GM19452 (cell line): Measurements from ENCODE around the gene TTC39B.
"Not testable (repeated sequence)": the region's sequence is repeated elsewhere in the genome, so short reads cannot be mapped to it uniquely, and the experiment has no call there.

Source experiments
- ATAC-seq: cut with Tn5 transposase; IDR thresholded peaks from one replicate; pipeline ENCODE4 v1.9.1; 2021; ENCODE audit not compliant: unreplicated experiment

TTC39B gene

DNA sequence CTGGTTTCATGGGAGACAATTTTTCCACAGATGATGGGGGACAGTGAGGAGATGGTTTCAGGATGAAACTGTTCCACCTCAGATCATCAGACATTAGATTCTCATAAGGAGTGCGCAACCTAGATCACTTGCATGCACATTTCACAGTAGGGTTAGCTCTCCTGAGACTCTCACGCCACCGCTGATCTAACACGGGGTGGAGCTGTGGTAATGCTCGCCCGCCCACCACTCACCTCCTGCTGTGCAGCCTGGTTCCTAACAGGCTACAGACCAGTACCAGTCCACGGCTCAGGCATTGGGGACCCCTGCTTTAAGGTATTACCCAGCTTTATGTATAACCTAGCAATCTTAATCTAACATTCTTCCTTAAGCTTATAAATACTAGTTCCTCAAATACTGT, 35.6 kb downstream of the TTC39B start:
- ATAC-seq = no peak

DNA sequence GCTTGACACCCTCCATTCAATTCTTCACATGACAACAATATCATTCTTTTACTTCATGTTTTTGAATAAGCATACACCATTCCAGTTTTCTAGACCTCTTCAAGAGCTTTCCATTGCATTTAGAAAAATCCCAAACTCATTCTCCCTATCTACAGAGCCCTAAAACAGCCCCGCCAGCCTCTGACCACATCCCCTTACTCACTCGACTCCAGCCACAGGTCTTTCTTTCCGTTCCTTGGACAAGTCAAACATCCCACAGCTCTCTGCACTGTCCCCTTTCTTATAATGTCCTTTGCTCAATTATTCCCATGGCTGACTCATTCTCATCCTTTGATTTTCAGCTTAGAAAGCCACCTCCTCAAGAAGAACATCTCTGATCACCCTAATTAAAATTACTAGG, 38.2 kb downstream of the TTC39B start:
- no peak for ATAC-seq

DNA sequence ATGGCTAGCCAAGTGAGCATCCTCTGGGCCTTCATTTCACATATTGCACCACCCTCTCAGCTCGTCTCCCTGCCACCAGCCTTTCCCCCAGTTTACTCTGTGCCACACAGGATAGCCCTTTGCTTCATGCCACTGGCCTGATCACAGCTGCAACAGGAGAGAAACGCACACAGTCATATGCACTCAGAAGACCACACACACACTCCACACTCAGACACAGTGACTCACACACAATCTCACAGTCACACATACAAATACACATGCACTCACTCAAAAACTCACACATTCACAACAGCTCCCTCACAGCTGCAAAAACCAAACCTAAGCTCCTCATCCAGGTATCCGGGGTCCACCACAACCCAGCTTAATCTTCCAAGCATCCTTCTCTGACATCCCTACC, 38.7 kb downstream of the TTC39B start:
- no peak for ATAC-seq

GRCh38 chr9:15264918-15265317, 42.1 kb downstream of the TTC39B start:
- ATAC-seq = no peak

GRCh38 chr9:15262581-15262980, 44.4 kb downstream of the TTC39B start:
- no peak for ATAC-seq

DNA sequence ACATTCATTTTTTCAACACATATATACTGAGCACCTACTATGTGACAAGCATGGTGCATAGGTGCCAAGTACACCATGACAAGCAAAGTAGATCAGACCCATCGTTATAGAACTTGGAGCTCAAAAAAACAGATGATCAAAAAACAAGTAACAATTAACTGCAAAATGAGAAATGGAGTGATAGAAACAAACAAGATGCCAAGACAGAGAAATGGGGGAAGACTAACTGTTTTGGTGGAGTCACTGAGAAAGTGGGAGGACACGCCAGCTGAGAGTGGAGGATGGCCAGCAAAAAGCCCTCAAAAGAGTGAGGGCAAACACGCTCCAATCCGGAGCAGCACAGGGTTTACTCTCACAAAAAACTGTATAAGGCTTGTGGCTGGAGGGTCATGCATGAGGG, 50.6 kb downstream of the TTC39B start:
- no peak for ATAC-seq

GRCh38 chr9:15253786-15254185, 53.2 kb downstream of the TTC39B start:
- no peak for ATAC-seq

DNA sequence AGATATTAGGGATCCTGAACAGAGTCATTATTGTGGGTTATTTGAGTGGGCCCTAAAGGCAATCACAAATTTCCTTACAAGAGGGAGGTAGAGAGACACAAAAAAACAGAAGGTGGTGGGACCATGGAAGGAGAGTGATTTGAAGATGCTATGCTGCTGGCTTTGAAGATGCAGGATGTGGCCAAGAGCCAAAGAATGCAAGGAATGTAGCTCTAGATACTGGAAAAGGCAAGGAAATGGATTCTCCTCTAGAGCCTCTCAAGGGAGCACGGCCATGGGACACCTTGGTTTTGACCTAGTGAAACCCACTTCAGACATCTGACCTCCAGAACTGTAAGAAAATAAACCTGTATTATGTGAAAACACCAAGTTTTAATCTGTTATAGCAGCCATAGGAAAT, 53.8 kb downstream of the TTC39B start:
- ATAC-seq = no peak

- ATAC-seq = no peak
Observed at GRCh38 chr9:15249981-15250380, 57.0 kb downstream of the TTC39B start.

- no peak for ATAC-seq
Observed at GRCh38 chr9:15249042-15249818, 57.8 kb downstream of the TTC39B start.

GRCh38 chr9:15248621-15249020, 58.4 kb downstream of the TTC39B start:
- ATAC-seq = no peak

DNA sequence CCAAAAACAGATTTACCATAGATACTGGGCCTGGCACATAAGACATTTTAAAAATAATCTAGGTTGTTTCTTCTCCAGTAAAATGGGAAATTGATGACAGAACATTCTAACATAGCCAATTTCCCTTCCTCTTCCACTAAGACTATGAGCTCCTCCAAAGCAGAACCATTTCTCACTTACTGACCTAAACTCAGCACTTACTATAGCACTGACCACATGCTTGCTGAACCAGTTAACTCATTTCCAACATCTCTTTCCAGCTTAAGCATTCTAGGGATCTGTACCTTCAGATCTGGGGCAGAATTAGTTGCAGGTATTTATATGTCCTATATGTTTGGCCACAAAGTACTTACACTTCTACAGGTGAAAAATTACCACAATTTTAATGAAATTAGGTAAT, 58.9 kb downstream of the TTC39B start:
- ATAC-seq = no peak

GRCh38 chr9:15246708-15247107, 60.3 kb downstream of the TTC39B start:
- ATAC-seq = no peak

DNA sequence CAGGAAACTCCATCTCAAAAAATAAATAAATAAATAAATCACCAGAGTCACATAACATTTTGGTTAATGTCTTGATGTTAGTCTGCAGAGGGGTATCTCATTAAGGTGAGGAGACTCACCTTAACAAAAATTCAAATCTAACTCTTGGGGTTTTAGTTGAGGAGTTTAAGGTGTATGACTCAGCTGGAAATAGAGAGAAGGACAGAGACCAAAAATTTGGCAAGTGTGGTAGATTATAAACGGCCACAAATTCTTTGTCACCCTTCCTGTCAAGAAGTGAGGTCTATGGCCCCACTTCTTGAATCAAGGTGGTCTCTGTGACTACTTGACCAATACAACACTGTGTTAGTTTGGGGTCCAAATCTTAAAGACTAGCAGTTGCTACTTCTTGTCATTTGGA, 60.8 kb downstream of the TTC39B start:
- no peak for ATAC-seq

GRCh38 chr9:15244001-15244441, 63.0 kb downstream of the TTC39B start:
- no peak for ATAC-seq

GRCh38 chr9:15243081-15243480, 63.9 kb downstream of the TTC39B start:
- no peak for ATAC-seq

DNA sequence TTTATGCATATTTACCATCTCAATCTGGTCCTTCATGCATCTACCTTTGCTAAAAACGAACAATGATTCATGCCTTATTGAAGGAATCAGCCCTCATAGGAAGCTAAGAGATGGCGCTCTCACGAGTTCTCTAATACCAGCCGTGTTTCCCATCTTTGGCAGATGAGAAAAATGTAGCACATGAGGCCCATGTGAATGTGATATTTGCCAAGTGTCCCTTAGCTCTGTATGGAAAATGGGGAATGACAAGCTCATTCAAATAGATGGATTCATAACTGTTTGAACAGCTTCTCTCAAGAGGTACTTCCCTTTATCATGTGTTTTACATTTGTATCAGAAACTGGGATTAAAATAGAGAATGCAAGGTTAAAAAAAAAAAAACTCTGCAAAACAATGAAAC, 66.1 kb downstream of the TTC39B start:
- ATAC-seq = no peak

DNA sequence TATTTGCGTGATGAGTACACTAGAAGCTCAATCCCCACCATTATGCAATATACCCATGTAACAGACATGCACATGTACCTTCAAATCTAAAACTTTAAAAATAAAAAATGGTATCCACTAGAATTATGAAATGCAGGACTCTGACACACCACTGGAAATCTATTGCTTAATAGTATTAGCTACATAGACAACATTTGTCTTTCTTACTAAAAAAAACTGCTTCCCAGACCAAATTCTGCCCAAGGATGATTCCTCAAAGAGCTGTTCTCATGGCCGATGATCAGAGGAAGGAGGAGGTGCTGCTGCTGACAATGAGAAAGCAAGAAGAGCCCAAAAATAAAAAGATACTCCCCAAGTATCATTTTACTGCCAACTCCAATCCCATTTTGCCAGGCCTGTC, 67.2 kb downstream of the TTC39B start:
- ATAC-seq = no peak

DNA sequence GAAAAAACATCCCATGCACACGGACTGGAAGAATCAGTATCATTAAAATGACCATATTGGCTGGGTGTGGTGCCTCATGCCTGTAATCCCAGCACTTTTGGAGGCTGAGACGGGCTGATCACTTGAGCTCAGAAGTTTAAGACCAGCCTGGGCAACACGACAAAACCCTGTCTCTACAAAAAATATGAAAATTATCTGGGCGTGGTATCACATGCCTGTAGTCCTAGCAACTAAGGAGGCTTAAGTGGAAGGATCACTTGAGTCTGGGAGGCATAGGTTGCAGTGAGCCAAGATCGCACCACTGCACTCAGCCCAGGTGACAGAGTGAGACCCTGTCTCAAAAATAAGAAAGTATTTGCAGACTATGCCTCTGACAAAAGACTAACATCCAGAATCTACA, 68.4 kb downstream of the TTC39B start:
- ATAC-seq = no peak

DNA sequence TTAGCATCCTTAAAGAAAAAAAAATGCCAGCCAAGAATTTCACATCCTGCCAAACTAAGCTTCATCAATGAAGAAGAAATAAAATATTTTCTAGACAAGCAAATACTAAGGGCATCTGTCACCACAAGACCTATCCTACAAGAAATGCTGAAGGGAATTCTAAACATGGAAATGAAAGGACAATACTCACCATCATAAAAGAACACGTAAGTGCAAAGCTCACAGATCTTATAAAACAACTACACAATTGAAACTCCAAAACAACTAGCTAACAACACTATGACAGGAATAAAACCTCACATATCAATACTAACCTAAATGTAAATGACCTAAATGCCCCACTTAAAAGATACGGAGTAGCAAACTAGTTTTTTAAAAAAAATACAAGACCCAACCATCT, 71.4 kb downstream of the TTC39B start:
- ATAC-seq = no peak

DNA sequence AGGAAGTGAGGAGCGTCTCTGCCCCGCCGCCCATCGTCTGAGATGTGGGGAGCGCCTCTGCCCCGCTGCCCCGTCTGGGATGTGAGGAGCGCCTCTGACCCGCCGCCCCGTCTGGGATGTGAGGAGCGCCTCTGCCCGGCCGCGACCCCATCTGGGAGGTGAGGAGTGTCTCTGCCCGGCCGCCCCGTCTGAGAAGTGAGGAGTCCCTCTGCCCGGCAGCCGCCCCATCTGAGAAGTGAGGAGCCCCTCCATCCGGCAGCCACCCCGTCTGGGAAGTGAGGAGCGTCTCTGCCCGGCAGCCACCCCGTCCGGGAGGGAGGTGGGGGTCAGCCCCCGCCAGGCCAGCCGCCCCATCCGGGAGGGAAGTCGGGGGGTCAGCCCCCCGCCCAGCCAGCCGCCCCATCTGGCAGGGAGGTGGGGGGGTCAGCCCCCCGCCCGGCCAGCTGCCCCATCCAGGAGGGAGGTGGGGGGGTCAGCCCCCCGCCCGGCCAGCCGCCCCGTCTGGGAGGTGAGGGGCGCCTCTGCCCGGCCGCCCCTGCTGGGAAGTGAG, 73.0 kb downstream of the TTC39B start:
- not testable (repeated sequence) for ATAC-seq

GRCh38 chr9:15232706-15233280, 74.2 kb downstream of the TTC39B start:
- ATAC-seq = not testable (repeated sequence)
